Neural progenitor cell (in vitro differentiated cells): ENCODE results near the gene HMG20A. TPM values are rescaled to one million over a fixed set of nuclear protein-coding genes. Genes with fewer than 3 reads are reported as not detected.

Source experiments
- DNase-seq: peaks from one replicate; pipeline ENCODE4 v3.0.0-alpha.2; 2016; ENCODE audit warnings: low spot score
- H2AFZ ChIP-seq: fragments of 200-600 bp; sonication (generic); replicated peaks from 2 replicates; pipeline ENCODE4 v1.6.1; 2016; ENCODE audit warnings: antibody characterized with exemption
- H3F3A ChIP-seq: fragments of 200-600 bp; sonication (generic); 2 replicates; pipeline ENCODE4 v1.6.1; 2016; ENCODE audit warnings: antibody characterized with exemption, low read depth
- H3K27ac ChIP-seq: fragments of 200-600 bp; sonication (generic); 2 replicates; pipeline ENCODE4 v1.5.1; 2016; ENCODE audit warnings: mild to moderate bottlenecking
- H3K27me3 ChIP-seq: fragments of 200-600 bp; sonication (generic); 2 replicates; pipeline ENCODE4 v1.6.1; 2016; ENCODE audit warnings: mild to moderate bottlenecking, moderate library complexity
- H3K36me3 ChIP-seq: fragments of 200-600 bp; sonication (generic); 2 replicates; pipeline ENCODE4 v1.5.1; 2016
- H3K4me1 ChIP-seq: fragments of 200-600 bp; sonication (generic); 2 replicates; pipeline ENCODE4 v1.6.1; 2016; ENCODE audit warnings: mixed run types
- H3K4me2 ChIP-seq: fragments of 200-600 bp; sonication (generic); 2 replicates; pipeline ENCODE4 v1.6.1; 2016
- H3K4me3 ChIP-seq: fragments of 200-600 bp; sonication (generic); 2 replicates; pipeline ENCODE4 v1.5.1; 2016
- H3K79me2 ChIP-seq: fragments of 200-600 bp; sonication (generic); 2 replicates; pipeline ENCODE4 v1.6.1; 2016; ENCODE audit warnings: low read depth
- H3K9ac ChIP-seq: fragments of 200-600 bp; sonication (generic); 2 replicates; pipeline ENCODE4 v1.6.1; 2016
- H3K9me3 ChIP-seq: fragments of 200-600 bp; sonication (generic); 2 replicates; pipeline ENCODE4 v1.5.1; 2016; ENCODE audit warnings: low read depth
- H4K20me1 ChIP-seq: fragments of 200-600 bp; sonication (generic); 2 replicates; pipeline ENCODE4 v1.6.1; 2016; ENCODE audit warnings: low read depth
- H3K27ac Mint-ChIP-seq: 3 replicates; pipeline ENCODE4 v1.8.0; 2021; ENCODE audit warnings: mixed read lengths
- H3K27me3 Mint-ChIP-seq: 2 replicates; pipeline ENCODE4 v1.8.0; 2022; ENCODE audit warnings: low read depth, mild to moderate bottlenecking, inconsistent platforms, moderate library complexity, mixed read lengths; ENCODE audit not compliant: insufficient read depth
- H3K36me3 Mint-ChIP-seq: 3 replicates; pipeline ENCODE4 v1.8.0; 2021; ENCODE audit warnings: mixed read lengths
- H3K4me1 Mint-ChIP-seq: 3 replicates; pipeline ENCODE4 v1.8.0; 2021; ENCODE audit warnings: mixed read lengths
- H3K4me3 Mint-ChIP-seq: 3 replicates; pipeline ENCODE4 v1.8.0; 2021; ENCODE audit warnings: mild to moderate bottlenecking, moderate library complexity, mixed read lengths
- H3K9me3 Mint-ChIP-seq: 3 replicates; pipeline ENCODE4 v1.8.0; 2020; ENCODE audit warnings: mixed read lengths
- EZH2 ChIP-seq: fragments of 200-600 bp; sonication (generic); IDR thresholded peaks from 2 replicates; pipeline ENCODE4 v1.6.1; 2017; ENCODE audit warnings: antibody characterized with exemption, mild to moderate bottlenecking, moderate library complexity
- EZH2phosphoT487 ChIP-seq: fragments of 200-600 bp; sonication (generic); IDR thresholded peaks from 2 replicates; pipeline ENCODE4 v1.6.1; 2017; ENCODE audit warnings: antibody characterized with exemption
- total RNA-seq: library from RNA; depleted of rRNA; stranded (reverse); fragments of >200 nt; gene quantifications from 2 replicates; pipeline ENCODE4 v1.2.3, GENCODE V29; 2015; ENCODE audit warnings: low replicate concordance
- TF ChIP-seq, protein P1 (sequence below): fragments of 200-600 bp; sonication (generic); IDR thresholded peaks from 2 replicates; pipeline ENCODE4 v1.5.1; 2017; ENCODE audit warnings: antibody characterized with exemption, mild to moderate bottlenecking

HMG20A gene
- total RNA-seq: 64.5 and 75.6 TPM in 2 replicates

DNA sequence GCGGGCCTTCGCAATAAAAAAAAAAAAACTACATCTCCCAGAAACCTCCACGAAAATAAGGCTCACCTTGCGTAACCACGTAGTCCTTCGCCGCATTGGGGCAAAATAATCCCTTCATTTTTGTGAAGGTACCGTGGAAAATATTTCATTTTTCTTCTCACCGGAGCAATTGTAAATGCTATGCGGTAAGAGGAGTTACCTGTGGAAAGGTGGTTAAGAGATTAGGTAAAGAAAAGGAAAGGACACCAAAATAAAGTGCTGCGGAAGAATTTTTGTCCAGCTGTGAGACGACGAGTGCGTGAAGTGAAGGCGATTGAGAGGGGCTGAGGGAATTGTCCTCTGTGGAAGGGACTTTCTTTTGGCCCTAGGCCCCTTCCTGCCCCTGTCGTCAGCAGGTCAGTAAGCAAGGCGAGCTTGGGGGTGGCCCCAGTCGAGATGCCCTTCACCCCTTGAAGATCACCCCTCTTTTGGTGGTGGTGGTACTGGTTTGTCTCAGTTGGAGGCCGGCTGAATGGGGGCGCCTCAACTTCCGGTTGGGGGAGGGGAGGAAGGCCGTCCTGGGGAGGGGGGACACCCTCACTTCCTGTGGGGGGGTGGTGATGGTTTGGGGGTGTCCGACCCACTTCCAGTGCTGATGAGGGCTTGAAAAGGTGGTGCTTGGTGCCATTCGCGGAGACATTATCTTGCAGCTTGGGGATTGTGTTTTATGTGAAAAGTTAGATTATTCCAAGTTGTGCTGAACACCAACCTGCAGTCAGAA is at the start of gene HMG20A:
TSS of gene HMG20A (plus strand) at position 279 of the 760 bp plus-strand sequence. CDS start 37,520 bp downstream, outside the sequence.
- Histone ChIP-seq H3K9me3 (no peaks in the 10 kb centered on the region), H3K4me1 (peaks cover 28% of the 10 kb centered on the region), H2AFZ (peak within 1 kb of the TSS; percentile 99), H3F3A (peaks cover 7% of the 10 kb centered on the region), H3K4me2 (peak within 1 kb of the TSS; percentile 82), H3K79me2 (peaks cover 86% of the 10 kb centered on the region), H4K20me1 (peaks cover 36% of the 10 kb centered on the region), H3K36me3 (no peaks in the 10 kb centered on the region), H3K27ac (peak within 1 kb of the TSS; percentile 79), H3K4me3 (peak within 1 kb of the TSS; percentile 94), H3K27me3 (no peaks in the 10 kb centered on the region), H3K9ac (peak within 1 kb of the TSS; percentile 79)
- H3K27me3 Mint-ChIP-seq: peaks cover 2% of the 10 kb centered on the region
- peak within 1 kb of the TSS; percentile 94 for H3K4me3 Mint-ChIP-seq
- DNase-seq: peak; percentile 83
- peak within 1 kb of the TSS; percentile 97 for H3K27ac Mint-ChIP-seq
- no peaks in the 10 kb centered on the region for H3K36me3 Mint-ChIP-seq
- no peaks in the 10 kb centered on the region for H3K9me3 Mint-ChIP-seq
- TF ChIP-seq, protein P1, sequence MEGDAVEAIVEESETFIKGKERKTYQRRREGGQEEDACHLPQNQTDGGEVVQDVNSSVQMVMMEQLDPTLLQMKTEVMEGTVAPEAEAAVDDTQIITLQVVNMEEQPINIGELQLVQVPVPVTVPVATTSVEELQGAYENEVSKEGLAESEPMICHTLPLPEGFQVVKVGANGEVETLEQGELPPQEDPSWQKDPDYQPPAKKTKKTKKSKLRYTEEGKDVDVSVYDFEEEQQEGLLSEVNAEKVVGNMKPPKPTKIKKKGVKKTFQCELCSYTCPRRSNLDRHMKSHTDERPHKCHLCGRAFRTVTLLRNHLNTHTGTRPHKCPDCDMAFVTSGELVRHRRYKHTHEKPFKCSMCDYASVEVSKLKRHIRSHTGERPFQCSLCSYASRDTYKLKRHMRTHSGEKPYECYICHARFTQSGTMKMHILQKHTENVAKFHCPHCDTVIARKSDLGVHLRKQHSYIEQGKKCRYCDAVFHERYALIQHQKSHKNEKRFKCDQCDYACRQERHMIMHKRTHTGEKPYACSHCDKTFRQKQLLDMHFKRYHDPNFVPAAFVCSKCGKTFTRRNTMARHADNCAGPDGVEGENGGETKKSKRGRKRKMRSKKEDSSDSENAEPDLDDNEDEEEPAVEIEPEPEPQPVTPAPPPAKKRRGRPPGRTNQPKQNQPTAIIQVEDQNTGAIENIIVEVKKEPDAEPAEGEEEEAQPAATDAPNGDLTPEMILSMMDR: no peak
- peaks cover 36% of the 10 kb centered on the region for H3K4me1 Mint-ChIP-seq

DNA sequence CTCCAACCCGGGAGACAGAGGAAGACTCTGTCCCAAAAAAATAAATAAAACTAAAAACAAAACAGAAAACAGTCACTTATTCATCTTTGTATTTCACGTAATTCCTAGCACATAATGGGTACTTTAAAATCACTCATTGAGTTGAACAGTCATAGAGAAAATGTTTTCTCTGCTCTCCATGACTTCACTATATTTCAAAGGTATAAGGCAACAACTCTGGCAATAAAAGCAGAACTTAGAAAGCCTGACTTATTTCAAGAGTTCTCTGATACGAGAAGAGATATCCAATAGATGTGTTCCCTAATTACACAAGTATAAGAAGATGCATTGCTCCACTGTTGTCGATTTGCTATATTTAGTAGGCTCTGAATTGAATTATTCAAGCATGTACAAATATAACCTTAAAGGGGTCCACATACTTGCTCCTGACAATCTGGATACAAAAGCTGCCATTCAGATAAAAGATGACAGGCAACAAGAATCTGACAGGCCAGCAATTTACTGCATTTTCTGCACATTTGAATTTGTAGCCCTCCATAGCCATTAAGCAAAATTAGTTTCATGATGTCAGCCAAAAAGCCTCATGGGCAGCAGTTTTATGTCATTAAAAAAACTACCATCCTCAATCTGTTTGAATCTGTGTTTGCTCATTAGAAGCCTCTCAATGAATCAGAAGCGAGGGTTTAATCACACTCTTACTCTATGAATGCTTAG is 48.7 kb upstream of the HMG20A start:
- Mint-ChIP-seq H3K27ac (no peak overlapping the region), H3K4me1 (no peaks in the 10 kb centered on the region), H3K9me3 (no peaks in the 10 kb centered on the region), H3K4me3 (no peak overlapping the region), H3K36me3 (no peaks in the 10 kb centered on the region), H3K27me3 (no peaks in the 10 kb centered on the region)
- Histone ChIP-seq H3K4me2 (no peak overlapping the region), H3K4me3 (no peak overlapping the region), H3K9ac (no peak overlapping the region), H3K36me3 (no peaks in the 10 kb centered on the region), H3K27me3 (no peaks in the 10 kb centered on the region), H3K27ac (no peak overlapping the region), H3K79me2 (peaks cover 18% of the 10 kb centered on the region), H4K20me1 (no peaks in the 10 kb centered on the region), H3K4me1 (no peaks in the 10 kb centered on the region), H3K9me3 (no peaks in the 10 kb centered on the region), H3F3A (no peaks in the 10 kb centered on the region), H2AFZ (no peak overlapping the region)
- DNase-seq: no peak
- TF ChIP-seq EZH2phosphoT487 (no peak), EZH2 (no peak)
- TF ChIP-seq, protein P1: no peak

DNA sequence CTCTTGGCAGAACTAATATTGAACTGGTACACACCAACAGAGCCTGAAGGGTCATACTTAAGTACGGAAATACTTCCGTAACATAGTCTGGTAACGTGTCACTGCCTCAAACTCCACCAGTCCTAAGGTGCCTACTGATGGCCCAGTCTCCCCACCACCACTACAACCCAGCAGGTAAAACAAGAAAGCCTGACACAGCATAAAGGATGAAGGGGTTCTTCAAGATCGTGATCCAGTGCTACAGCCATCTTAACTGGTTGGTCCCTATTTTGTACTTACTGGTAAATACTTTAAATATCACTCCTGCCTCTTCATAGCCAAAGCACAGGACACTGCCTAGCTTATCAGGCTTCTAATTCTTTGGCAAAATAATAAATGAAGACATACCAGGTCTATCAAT is 47.2 kb upstream of the HMG20A start:
- peaks cover 2% of the 10 kb centered on the region for H3K9me3 Mint-ChIP-seq
- no peak overlapping the region for H3K27ac ChIP-seq
- no peaks in the 10 kb centered on the region for H3K36me3 Mint-ChIP-seq
- H3K9me3 ChIP-seq: no peaks in the 10 kb centered on the region
- no peaks in the 10 kb centered on the region for H4K20me1 ChIP-seq
- no peak for DNase-seq
- no peaks in the 10 kb centered on the region for H3K27me3 ChIP-seq
- no peaks in the 10 kb centered on the region for H3K4me1 Mint-ChIP-seq
- H3K27me3 Mint-ChIP-seq: no peaks in the 10 kb centered on the region
- H3K9ac ChIP-seq: no peak overlapping the region
- no peaks in the 10 kb centered on the region for H3K4me1 ChIP-seq
- H2AFZ ChIP-seq: no peak overlapping the region
- no peak overlapping the region for H3K4me2 ChIP-seq
- no peaks in the 10 kb centered on the region for H3K36me3 ChIP-seq
- TF ChIP-seq, protein P1: no peak
- TF ChIP-seq EZH2: no peak
- TF ChIP-seq EZH2phosphoT487: no peak
- no peaks in the 10 kb centered on the region for H3F3A ChIP-seq
- peaks cover 18% of the 10 kb centered on the region for H3K79me2 ChIP-seq
- H3K27ac Mint-ChIP-seq: no peak overlapping the region
- H3K4me3 ChIP-seq: no peak overlapping the region
- no peak overlapping the region for H3K4me3 Mint-ChIP-seq
